ENCODE measurements around the gene UNC93B1.
"Not testable (repeated sequence)": the region's sequence is repeated elsewhere in the genome, so short reads cannot be mapped to it uniquely, and the experiment has no call there.

- not testable (repeated sequence) for TF ChIP-seq POLR2A (IDR thresholded peaks at IDR 0.05; ENCODE audit: low read length); GATA1 (IDR thresholded peaks at IDR 0.05; ENCODE audit: low read depth, low read length)
Observed at GRCh38 chr11:67995129-67995528, 8.8 kb downstream of the UNC93B1 start.

Measured in erythroblast (primary cell).